Measurements from ENCODE around the gene ELSPBP1. TPM values are rescaled to one million over a fixed set of nuclear protein-coding genes. Genes with fewer than 3 reads are reported as not detected.

Gene ELSPBP1
- polyA plus RNA-seq, 1 donor (not counting 4 experiments of a cell fraction or from before 2014, with no cell fraction given): not detected

DNA sequence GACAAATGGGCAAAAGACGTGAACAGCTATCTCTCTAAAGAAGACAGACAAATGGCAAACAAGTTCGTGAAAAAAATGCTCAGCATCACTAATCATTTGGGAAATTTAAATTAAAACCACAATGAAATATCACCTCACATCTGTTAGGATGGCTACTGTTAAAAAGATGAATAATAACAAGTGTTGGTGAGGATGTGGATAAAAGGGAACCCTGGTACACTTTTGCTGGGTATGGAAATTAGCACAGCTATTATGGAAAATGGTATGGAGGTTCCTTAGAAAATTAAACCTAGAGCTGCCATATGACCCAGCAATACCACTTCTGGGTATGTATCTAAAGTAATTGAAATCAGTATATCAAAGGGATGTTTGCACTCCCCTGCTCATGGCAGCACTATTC lies 42.3 kb downstream of the ELSPBP1 start:
- Histone ChIP-seq H3K36me3 (ENCODE audit: control insufficient read depth in 2 of 2, extremely low read depth in 1 of 2, insufficient read depth in 2 of 2, low read length in 2 of 2) (no peaks in the 10 kb centered on the region), H2AFZ (ENCODE audit: control insufficient read depth, low read length) (no peak overlapping the region), H4K20me1 (ENCODE audit: control insufficient read depth, extremely low read depth, insufficient read depth, low read length) (no peaks in the 10 kb centered on the region), H3K9me3 (ENCODE audit: control insufficient read depth, low read depth, low read length) (no peaks in the 10 kb centered on the region), H3K27ac (ENCODE audit: control insufficient read depth, insufficient read depth, low read length) (no peak overlapping the region), H3K9me1 (ENCODE audit: control insufficient read depth, extremely low read depth, insufficient read depth, low read length) (no peaks in the 10 kb centered on the region), H3K4me1 (ENCODE audit: control insufficient read depth, extremely low read depth, insufficient read depth, low read length) (no peaks in the 10 kb centered on the region), H3K27me3 (ENCODE audit: control insufficient read depth, extremely low read depth, insufficient read depth, low read length) (no peaks in the 10 kb centered on the region), H3K4me2 (ENCODE audit: control insufficient read depth, extremely low read depth, insufficient read depth, low read depth, low read length) (no peak overlapping the region), H3K79me2 (ENCODE audit: control insufficient read depth, insufficient read depth, low read length) (no peaks in the 10 kb centered on the region), H3K9ac (ENCODE audit: control insufficient read depth, extremely low read depth, insufficient read depth, low read length) (no peak overlapping the region), H3K4me3 (ENCODE audit: control insufficient read depth in 2 of 3, extremely low read depth in 1 of 3, insufficient read depth in 2 of 3, low read depth in 1 of 3, low read length in 3 of 3) (no peak overlapping the region)
- no peak for TF ChIP-seq EZH2 (IDR thresholded peaks at IDR 0.05; ENCODE audit: low read length)
- TF ChIP-seq, protein P1, sequence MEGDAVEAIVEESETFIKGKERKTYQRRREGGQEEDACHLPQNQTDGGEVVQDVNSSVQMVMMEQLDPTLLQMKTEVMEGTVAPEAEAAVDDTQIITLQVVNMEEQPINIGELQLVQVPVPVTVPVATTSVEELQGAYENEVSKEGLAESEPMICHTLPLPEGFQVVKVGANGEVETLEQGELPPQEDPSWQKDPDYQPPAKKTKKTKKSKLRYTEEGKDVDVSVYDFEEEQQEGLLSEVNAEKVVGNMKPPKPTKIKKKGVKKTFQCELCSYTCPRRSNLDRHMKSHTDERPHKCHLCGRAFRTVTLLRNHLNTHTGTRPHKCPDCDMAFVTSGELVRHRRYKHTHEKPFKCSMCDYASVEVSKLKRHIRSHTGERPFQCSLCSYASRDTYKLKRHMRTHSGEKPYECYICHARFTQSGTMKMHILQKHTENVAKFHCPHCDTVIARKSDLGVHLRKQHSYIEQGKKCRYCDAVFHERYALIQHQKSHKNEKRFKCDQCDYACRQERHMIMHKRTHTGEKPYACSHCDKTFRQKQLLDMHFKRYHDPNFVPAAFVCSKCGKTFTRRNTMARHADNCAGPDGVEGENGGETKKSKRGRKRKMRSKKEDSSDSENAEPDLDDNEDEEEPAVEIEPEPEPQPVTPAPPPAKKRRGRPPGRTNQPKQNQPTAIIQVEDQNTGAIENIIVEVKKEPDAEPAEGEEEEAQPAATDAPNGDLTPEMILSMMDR (optimal IDR thresholded peaks at IDR 0.05 in 1 of 3, IDR thresholded peaks at IDR 0.05 in 1 of 3, conservative IDR thresholded peaks at IDR 0.05 in 1 of 3; ENCODE audit: extremely low read depth in 1 of 3, insufficient read depth in 2 of 3, low read length in 3 of 3): no peak
- no peak for FAIRE-seq
- no peak for DNase-seq (ENCODE audit: low read depth, low spot score)
- dilution Hi-C loops (cut with MboI; ENCODE audit: extremely low pct_ligation_motif_present, low sequenced_read_pairs): no loop called here

DNA sequence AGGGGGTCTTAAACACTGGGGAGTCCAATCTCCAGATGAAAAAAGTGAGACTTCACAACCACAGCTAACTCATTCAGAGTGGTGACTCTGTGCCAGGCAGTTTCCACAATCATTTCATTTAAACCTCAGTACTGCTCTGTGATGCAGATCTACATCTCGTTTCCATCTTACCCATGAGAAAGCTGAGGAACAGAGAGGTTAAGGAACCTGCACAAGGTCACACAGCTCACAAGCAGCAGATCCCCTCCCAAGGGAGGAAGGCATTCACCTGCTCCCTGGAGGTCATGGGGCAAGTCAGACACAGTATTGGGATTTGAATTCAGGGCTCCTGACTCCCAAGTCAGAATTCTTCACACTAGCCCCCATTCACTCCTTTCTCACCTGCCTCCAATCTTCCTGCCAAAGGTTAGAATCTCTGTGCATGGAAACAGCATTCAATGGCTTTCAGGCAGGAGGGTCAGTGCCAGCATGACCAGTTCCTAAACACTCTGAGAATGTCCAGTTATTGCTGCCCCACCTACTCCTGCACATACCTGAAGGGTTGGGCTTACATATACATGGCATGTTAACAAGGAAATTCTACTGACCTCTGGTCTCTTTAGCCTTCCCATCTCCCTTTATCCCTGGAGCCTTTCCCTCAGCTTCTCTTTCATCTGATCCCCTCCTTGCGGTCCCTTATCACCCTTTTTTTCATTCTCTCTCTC lies 47.6 kb downstream of the ELSPBP1 start:
- Histone ChIP-seq H3K27ac (ENCODE audit: control insufficient read depth, insufficient read depth, low read length) (no peak overlapping the region), H3K4me1 (ENCODE audit: control insufficient read depth, extremely low read depth, insufficient read depth, low read length) (no peaks in the 10 kb centered on the region), H3K9me1 (ENCODE audit: control insufficient read depth, extremely low read depth, insufficient read depth, low read length) (no peaks in the 10 kb centered on the region), H3K79me2 (ENCODE audit: control insufficient read depth, insufficient read depth, low read length) (no peaks in the 10 kb centered on the region), H3K9ac (ENCODE audit: control insufficient read depth, extremely low read depth, insufficient read depth, low read length) (no peak overlapping the region), H4K20me1 (ENCODE audit: control insufficient read depth, extremely low read depth, insufficient read depth, low read length) (no peaks in the 10 kb centered on the region), H3K4me2 (ENCODE audit: control insufficient read depth, extremely low read depth, insufficient read depth, low read depth, low read length) (no peak overlapping the region), H3K36me3 (ENCODE audit: control insufficient read depth in 2 of 2, extremely low read depth in 1 of 2, insufficient read depth in 2 of 2, low read length in 2 of 2) (no peaks in the 10 kb centered on the region), H3K9me3 (ENCODE audit: control insufficient read depth, low read depth, low read length) (no peaks in the 10 kb centered on the region), H2AFZ (ENCODE audit: control insufficient read depth, low read length) (no peak overlapping the region), H3K4me3 (ENCODE audit: control insufficient read depth in 2 of 3, extremely low read depth in 1 of 3, insufficient read depth in 2 of 3, low read depth in 1 of 3, low read length in 3 of 3) (no peak overlapping the region), H3K27me3 (ENCODE audit: control insufficient read depth, extremely low read depth, insufficient read depth, low read length) (no peaks in the 10 kb centered on the region)
- dilution Hi-C loops (cut with MboI; ENCODE audit: extremely low pct_ligation_motif_present, low sequenced_read_pairs): no loop called here
- FAIRE-seq (no peak), DNase-seq (ENCODE audit: low read depth, low spot score) (no peak)
- no peak for TF ChIP-seq EZH2 (IDR thresholded peaks at IDR 0.05; ENCODE audit: low read length)
- TF ChIP-seq, protein P1 (optimal IDR thresholded peaks at IDR 0.05 in 1 of 3, IDR thresholded peaks at IDR 0.05 in 1 of 3, conservative IDR thresholded peaks at IDR 0.05 in 1 of 3; ENCODE audit: extremely low read depth in 1 of 3, insufficient read depth in 2 of 3, low read length in 3 of 3): no peak

Data from keratinocyte (primary cell).